CD4-positive, alpha-beta T cell treated with Interleukin-2 at 100 ng/mL for 4 hours (primary cell): Measurements from ENCODE around the gene MAGEA9B.
"Not testable (repeated sequence)": the region's sequence is repeated elsewhere in the genome, so short reads cannot be mapped to it uniquely, and the experiment has no call there.

Experiments used
- DNase-seq: peaks from one replicate; pipeline ENCODE4 v3.0.0-alpha.2; 2020; ENCODE audit warnings: low spot score

Gene MAGEA9B

GRCh38 chrX:149534926-149535602 is 52.2 kb downstream of the MAGEA9B start:
- not testable (repeated sequence) for DNase-seq

- not testable (repeated sequence) for DNase-seq
These were observed 53.3 kb downstream of the MAGEA9B start for GRCh38 chrX:149533999-149534398.

GRCh38 chrX:149532868-149533267 is 54.4 kb downstream of the MAGEA9B start:
- not testable (repeated sequence) for DNase-seq
